Measurements from ENCODE around the gene WFDC8. TPM values are rescaled to one million over a fixed set of nuclear protein-coding genes. Genes with fewer than 3 reads are reported as not detected.

WFDC8 gene
- total RNA-seq, 2 donors from 2014 or later, result not detected

DNA sequence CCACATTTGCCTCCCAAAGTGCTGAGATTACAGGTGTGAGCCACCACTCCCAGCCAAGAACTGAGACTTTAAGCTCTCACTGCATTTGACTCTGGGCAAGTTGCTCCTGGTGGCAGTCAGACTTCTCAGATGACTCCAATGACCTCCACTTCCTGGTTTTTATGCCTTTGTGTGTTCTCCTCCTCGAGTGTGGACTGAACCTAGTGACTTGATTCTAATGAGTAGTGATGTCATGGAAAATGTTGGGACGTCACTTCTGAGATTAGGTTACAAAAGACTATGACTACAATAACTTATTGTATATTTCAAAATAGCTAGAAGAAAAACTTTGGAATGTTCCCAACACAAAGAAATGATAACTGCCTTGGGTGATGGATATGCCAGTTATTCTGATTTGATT lies 75.7 kb downstream of the WFDC8 start:
- no peaks in the 10 kb centered on the region for H3K27me3 ChIP-seq

DNA sequence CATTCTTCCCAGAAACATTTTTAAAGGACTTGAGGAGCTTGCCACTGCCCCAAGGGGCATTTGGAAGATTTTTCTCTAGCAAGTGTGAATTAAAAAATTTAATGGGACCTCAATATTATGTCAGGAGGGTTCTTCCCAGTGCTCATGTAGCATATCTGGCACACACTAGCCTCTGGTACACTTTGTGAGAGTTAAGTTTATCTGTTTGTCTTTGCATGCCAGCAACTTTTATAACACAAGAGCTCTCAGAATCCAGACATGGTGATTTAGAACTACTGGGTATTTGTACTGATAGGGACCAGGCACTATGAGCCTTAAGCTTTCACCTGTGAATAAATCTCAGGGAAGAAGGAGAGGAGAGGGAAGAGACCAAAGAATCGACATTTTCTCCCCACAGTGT lies 76.5 kb downstream of the WFDC8 start:
- DNase-seq, result no peak
- Histone ChIP-seq H3K36me3 (no peaks in the 10 kb centered on the region), H3K27ac (no peak overlapping the region), H3K4me3 (no peak overlapping the region), H3K4me1 (peaks cover 4% of the 10 kb centered on the region), H3K9me3 (no peaks in the 10 kb centered on the region), H3K27me3 (no peaks in the 10 kb centered on the region), H3K9ac (ENCODE audit: low read depth in 2 of 2, low read length in 2 of 2) (no peak overlapping the region)
- intact Hi-C loops (cut with DNase I), result no loop called here
- TF ChIP-seq CTCF (IDR thresholded peaks at IDR 0.05), result no peak

More for the DNA sequence above, 75.7 kb downstream of the WFDC8 start:
- no peak for DNase-seq
- no peak overlapping the region for H3K27ac ChIP-seq
- no peak overlapping the region for H3K9ac ChIP-seq (ENCODE audit: low read depth in 2 of 2, low read length in 2 of 2)
- no peak overlapping the region for H3K4me3 ChIP-seq
- intact Hi-C loops (cut with DNase I), result no loop called here
- H3K4me1 ChIP-seq, result peaks cover 4% of the 10 kb centered on the region
- no peak for TF ChIP-seq CTCF (IDR thresholded peaks at IDR 0.05)
- H3K9me3 ChIP-seq, result no peaks in the 10 kb centered on the region
- no peaks in the 10 kb centered on the region for H3K36me3 ChIP-seq

Other genes with a start within 250 kb of the WFDC8 start
- gene SDC4, start 230.9 kb downstream of the WFDC8 start, total RNA-seq, result 100 to 1,000 TPM in 1 of 2 donors, 10 to 100 TPM in 1; 70.9 to 146 TPM
- gene SYS1, start 216.1 kb downstream of the WFDC8 start, total RNA-seq, result 10 to 100 TPM; 24.4 to 27.7 TPM
- gene TP53TG5, start 201.0 kb downstream of the WFDC8 start, total RNA-seq, result 1 to 10 TPM in 1 of 2 donors, under 1 TPM in 1; 0.40 to 1.0 TPM
- gene DBNDD2, start 171.0 kb downstream of the WFDC8 start, total RNA-seq, result 100 to 1,000 TPM; 109 to 131 TPM
- 100 to 1,000 TPM; 129 to 140 TPM for gene PIGT, start 163.1 kb downstream of the WFDC8 start, total RNA-seq
- gene WFDC2, start 109.5 kb downstream of the WFDC8 start, total RNA-seq, result 100 to 1,000 TPM; 117 to 285 TPM
- not detected for gene SPINT3, start 63.7 kb downstream of the WFDC8 start, total RNA-seq
- gene WFDC6, start 39.8 kb downstream of the WFDC8 start, total RNA-seq, result not detected
- gene EPPIN, start 31.9 kb downstream of the WFDC8 start, total RNA-seq, result not detected
- gene WFDC10A, start 50.5 kb upstream of the WFDC8 start, total RNA-seq, result not detected
- gene WFDC9, start 52.0 kb upstream of the WFDC8 start, total RNA-seq, result not detected
- gene WFDC11, start 91.0 kb upstream of the WFDC8 start, total RNA-seq, result not detected
- gene WFDC13, start 122.8 kb upstream of the WFDC8 start, total RNA-seq, result not detected
- not detected for gene WFDC10B, start 125.7 kb upstream of the WFDC8 start, total RNA-seq
- gene SPINT4, start 143.1 kb upstream of the WFDC8 start, total RNA-seq, result not detected
- 10 to 100 TPM in 1 of 2 donors, 1 to 10 TPM in 1; 2.5 to 15.6 TPM for gene WFDC3, start 212.6 kb upstream of the WFDC8 start, total RNA-seq
- 10 to 100 TPM; 41.5 to 96.5 TPM for gene DNTTIP1, start 212.7 kb upstream of the WFDC8 start, total RNA-seq
- 100 to 1,000 TPM in 1 of 2 donors, 10 to 100 TPM in 1; 23.7 to 117 TPM for gene UBE2C, start 233.4 kb upstream of the WFDC8 start, total RNA-seq
- gene TNNC2, start 248.0 kb upstream of the WFDC8 start, total RNA-seq, result 1 to 10 TPM; 2.9 to 3.8 TPM

Measured in colonic mucosa (tissue), 4 donors.